ENCODE measurements around the gene GRIN2C. TPM values are rescaled to one million over a fixed set of nuclear protein-coding genes. Genes with fewer than 3 reads are reported as not detected.

The GRIN2C gene
- total and polyA plus RNA-seq, 2 donors (not counting 1 experiment from before 2014, with no cell fraction given), result 0.03 TPM; not detected in 1

GRCh38 chr17:74798239-74798707, 61.4 kb downstream of the GRIN2C start:
- H4K20me1 ChIP-seq (ENCODE audit: control insufficient read depth, insufficient read depth, low read length, poor library complexity, severe bottlenecking), result no peaks in the 10 kb centered on the region
- no peak overlapping the region for H3K4me2 ChIP-seq (replicated peaks; ENCODE audit: low read depth, low read length, poor library complexity, severe bottlenecking)
- peaks cover 0 to 52% of the 10 kb centered on the region in 2 experiments for H3K36me3 ChIP-seq (replicated peaks in 1 of 2; ENCODE audit: control extremely low read depth in 1 of 2, control insufficient read depth in 1 of 2, extremely low read depth in 1 of 2, insufficient read depth in 2 of 2, low read length in 1 of 2)
- no peak for ATAC-seq (ENCODE audit: low read depth)
- Mint-ChIP-seq H3K4me3 (no peak overlapping the region), H3K27ac (no peak overlapping the region), H3K9me3 (ENCODE audit: insufficient read depth) (no peaks in the 10 kb centered on the region), H3K27me3 (no peaks in the 10 kb centered on the region), H3K4me1 (no peaks in the 10 kb centered on the region)
- intact Hi-C loops (cut with micrococcal nuclease), result no loop called here
- H3K9ac ChIP-seq (ENCODE audit: low read length), result no peak overlapping the region
- no peak overlapping the region for H2AFZ ChIP-seq (ENCODE audit: insufficient read depth, low read depth, low read length, poor library complexity, severe bottlenecking)
- POLR2A ChIA-PET, result no interaction called here
- no peak overlapping the region for H3K4me3 ChIP-seq (ENCODE audit: control extremely low read depth in 1 of 5, extremely low read depth in 1 of 5, insufficient read depth in 1 of 5, low read depth in 2 of 5, low read length in 4 of 5)
- TF ChIP-seq CTCF (IDR thresholded peaks at IDR 0.05) (no peak), EZH2 (IDR thresholded peaks at IDR 0.05; ENCODE audit: borderline replicate concordance, insufficient read depth, low read depth, low read length, poor library complexity, severe bottlenecking) (no peak)
- no peak for DNase-seq
- H3K9me3 ChIP-seq (ENCODE audit: control extremely low read depth in 1 of 3, control insufficient read depth in 2 of 3, insufficient read depth in 1 of 3, low read length in 2 of 3), result no peaks in the 10 kb centered on the region
- no peaks in the 10 kb centered on the region for H3K79me2 ChIP-seq (ENCODE audit: control insufficient read depth, insufficient read depth, low read length)
- H3K27me3 ChIP-seq (replicated peaks in 1 of 4; ENCODE audit: control extremely low read depth in 1 of 4, control insufficient read depth in 3 of 4, insufficient read depth in 4 of 4, low read length in 3 of 4), result no peaks in the 10 kb centered on the region
- no peaks in the 10 kb centered on the region for H3K4me1 ChIP-seq (ENCODE audit: control insufficient read depth in 2 of 2, insufficient read depth in 2 of 2, low read length in 2 of 2)
- H3K27ac ChIP-seq (ENCODE audit: low read length in 2 of 2), result no peak overlapping the region
- CTCF ChIA-PET, result no interaction called here
- WGBS (ENCODE audit: insufficient coverage), result 94% methylated on average over 5 of the region's 8 CpGs

- H3K79me2 ChIP-seq (ENCODE audit: control insufficient read depth, insufficient read depth, low read length), result no peaks in the 10 kb centered on the region
- no peak overlapping the region for H3K4me3 ChIP-seq (ENCODE audit: control extremely low read depth in 1 of 5, extremely low read depth in 1 of 5, insufficient read depth in 1 of 5, low read depth in 2 of 5, low read length in 4 of 5)
- no peak overlapping the region for H3K4me3 Mint-ChIP-seq
- H3K9me3 ChIP-seq (ENCODE audit: control extremely low read depth in 1 of 3, control insufficient read depth in 2 of 3, insufficient read depth in 1 of 3, low read length in 2 of 3), result no peaks in the 10 kb centered on the region
- H3K4me1 Mint-ChIP-seq, result no peaks in the 10 kb centered on the region
- intact Hi-C loops (cut with micrococcal nuclease), result no loop called here
- no peak overlapping the region for H2AFZ ChIP-seq (ENCODE audit: insufficient read depth, low read depth, low read length, poor library complexity, severe bottlenecking)
- no peaks in the 10 kb centered on the region for H3K4me1 ChIP-seq (ENCODE audit: control insufficient read depth in 2 of 2, insufficient read depth in 2 of 2, low read length in 2 of 2)
- POLR2A ChIA-PET, result no interaction called here
- no peak overlapping the region for H3K9ac ChIP-seq (ENCODE audit: low read length)
- no peaks in the 10 kb centered on the region for H3K27me3 ChIP-seq (replicated peaks in 1 of 4; ENCODE audit: control extremely low read depth in 1 of 4, control insufficient read depth in 3 of 4, insufficient read depth in 4 of 4, low read length in 3 of 4)
- no peak overlapping the region for H3K27ac Mint-ChIP-seq
- peaks cover 2 to 53% of the 10 kb centered on the region in 2 experiments for H3K36me3 ChIP-seq (replicated peaks in 1 of 2; ENCODE audit: control extremely low read depth in 1 of 2, control insufficient read depth in 1 of 2, extremely low read depth in 1 of 2, insufficient read depth in 2 of 2, low read length in 1 of 2)
- TF ChIP-seq EZH2 (IDR thresholded peaks at IDR 0.05; ENCODE audit: borderline replicate concordance, insufficient read depth, low read depth, low read length, poor library complexity, severe bottlenecking) (no peak), CTCF (IDR thresholded peaks at IDR 0.05) (no peak)
- no peaks in the 10 kb centered on the region for H4K20me1 ChIP-seq (ENCODE audit: control insufficient read depth, insufficient read depth, low read length, poor library complexity, severe bottlenecking)
- no peaks in the 10 kb centered on the region for H3K9me3 Mint-ChIP-seq (ENCODE audit: insufficient read depth)
- no peak for DNase-seq
- WGBS (ENCODE audit: insufficient coverage), result 100% methylated on average over 4 of the region's 4 CpGs
- H3K4me2 ChIP-seq (replicated peaks; ENCODE audit: low read depth, low read length, poor library complexity, severe bottlenecking), result no peak overlapping the region
- CTCF ChIA-PET, result interaction anchor here (0.7 kb wide), 1 partner anchor 64 kb away, joined by 3 read pairs; no protein-coding TSS in a partner anchor
- no peak overlapping the region for H3K27ac ChIP-seq (ENCODE audit: low read length in 2 of 2)
- ATAC-seq (ENCODE audit: low read depth), result no peak
- H3K27me3 Mint-ChIP-seq, result no peaks in the 10 kb centered on the region
Measured at GRCh38 chr17:74797824-74798223, 61.9 kb downstream of the GRIN2C start.
